ENCODE results near the gene ZFAND4.
"Not testable (repeated sequence)": the region's sequence is repeated elsewhere in the genome, so short reads cannot be mapped to it uniquely, and the experiment has no call there.

The ZFAND4 gene

DNA sequence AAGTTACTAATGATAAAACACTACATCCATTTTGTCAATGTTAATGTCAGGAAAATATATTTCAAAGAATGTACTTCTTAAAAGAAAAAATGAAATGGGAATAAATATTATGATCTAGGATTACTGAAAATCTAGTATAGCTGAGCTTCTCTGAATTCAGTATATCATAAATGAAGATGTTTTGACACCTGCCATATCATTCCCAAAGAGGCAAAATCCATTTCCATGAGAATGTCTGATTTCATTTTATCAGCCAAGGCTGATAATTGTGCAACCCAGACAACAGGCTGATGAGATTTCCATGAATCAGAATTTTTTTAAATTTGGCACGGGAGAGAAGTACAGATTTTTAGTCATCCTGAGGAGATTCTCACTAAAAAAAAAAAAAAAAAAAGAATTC lies 32.5 kb downstream of the ZFAND4 start:
- DNase-seq = no peak

DNA sequence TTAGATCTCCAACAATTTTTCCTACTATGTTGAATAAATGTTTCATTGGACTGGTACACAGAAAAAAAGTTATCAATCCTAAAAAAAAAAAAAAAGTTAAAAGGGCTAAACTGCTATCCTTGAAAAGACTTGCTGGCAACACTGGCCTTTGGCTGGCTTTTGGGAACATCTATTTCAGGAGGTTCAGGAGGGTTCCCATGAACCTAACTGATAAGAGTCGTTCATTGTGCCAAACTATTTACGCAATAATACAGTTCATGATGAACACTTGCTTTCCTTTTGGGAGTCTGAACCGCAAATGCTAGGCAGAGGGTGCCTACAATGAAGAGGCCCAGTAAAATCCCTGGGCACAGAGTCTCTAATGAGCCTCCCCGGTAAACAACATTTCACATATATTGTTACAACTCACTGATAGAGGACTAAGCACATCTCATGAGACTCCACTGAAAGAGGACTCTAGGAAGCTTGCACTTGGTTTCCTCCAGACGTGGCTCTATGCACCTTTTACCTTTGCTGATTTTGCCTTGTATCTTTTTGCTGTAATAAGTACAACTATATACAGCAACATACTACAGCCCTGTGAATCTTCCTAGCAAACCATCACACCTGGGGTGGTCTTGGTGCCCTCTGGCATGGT lies 45.0 kb downstream of the ZFAND4 start:
- no peak for DNase-seq

DNA sequence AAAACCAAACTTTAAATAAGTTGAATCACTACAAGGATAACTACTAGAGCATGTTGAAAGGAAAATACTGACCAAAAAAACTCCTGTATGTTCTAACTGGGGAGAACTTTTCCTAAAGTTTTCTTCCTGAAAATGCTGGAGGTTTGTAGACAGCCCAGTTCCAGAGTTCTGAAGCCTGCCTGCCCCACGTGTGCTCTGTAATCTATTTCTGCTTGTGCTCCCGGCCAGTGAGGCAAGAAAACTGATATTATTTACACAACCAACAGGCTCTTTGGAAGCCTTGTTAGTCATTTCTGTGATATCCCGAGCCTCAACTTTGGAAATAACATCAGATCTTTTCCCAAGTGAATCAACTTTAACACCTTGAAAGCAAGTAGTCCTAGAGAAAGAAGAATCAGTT lies 46.7 kb downstream of the ZFAND4 start:
- DNase-seq = no peak

GRCh38 chr10:45624724-45625123 lies 47.8 kb downstream of the ZFAND4 start:
- DNase-seq = no peak

DNA sequence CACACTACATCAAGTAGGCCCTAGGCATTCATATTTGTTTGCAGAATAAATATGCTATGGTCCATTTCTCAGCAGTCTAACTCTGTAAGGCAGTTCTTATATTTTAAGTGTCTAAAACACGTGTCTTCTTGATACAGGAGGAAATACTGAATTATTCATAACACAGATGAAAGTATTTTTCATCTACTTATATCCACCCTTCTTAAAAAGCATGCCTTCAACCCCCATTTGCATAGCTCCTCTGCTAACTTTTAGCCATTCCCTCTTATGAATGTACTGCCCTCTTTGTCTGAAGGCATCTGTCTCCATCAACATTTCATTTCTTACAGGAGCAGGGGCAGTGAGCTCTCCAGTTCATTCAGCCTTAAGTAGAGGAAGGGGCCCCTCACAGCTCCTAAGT lies 57.7 kb downstream of the ZFAND4 start:
- DNase-seq = no peak

DNA sequence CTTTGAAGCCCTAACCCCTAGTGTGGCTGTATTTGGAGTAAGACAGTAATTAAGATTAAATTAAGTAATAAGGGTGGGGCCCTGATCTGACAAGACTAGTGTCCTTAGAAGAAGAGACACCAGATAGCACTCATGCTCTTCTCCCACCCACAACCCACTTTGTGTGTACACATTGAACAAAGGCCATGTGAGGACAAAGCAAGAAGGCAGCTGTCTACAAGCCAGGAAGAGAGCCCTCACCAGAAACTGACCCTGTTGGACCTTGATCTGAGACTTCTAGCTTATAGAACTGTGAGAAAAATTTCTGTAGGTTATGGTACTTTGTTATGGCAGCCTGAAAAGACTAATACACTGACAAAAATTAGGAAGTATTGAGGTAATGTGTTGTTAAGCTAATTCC lies 59.8 kb downstream of the ZFAND4 start:
- no peak for DNase-seq

DNA sequence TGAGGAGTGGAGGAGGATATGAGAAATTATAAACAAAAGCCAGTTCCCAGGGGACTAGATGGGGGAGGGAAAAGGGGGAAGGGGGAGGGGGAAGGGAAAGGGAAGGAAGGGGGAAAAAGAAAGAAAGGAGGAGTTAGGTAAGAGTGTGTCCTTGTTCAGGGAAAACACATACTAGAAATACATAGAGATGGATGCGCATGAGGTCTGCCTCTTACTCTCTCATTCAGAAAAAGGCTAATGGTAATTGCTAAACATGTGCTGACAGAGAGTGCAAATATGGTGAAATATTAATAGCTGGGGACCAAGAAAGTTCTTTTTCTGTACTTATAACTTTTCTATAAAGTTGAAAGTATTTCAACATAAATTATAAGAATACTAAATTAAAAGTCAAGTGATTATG lies 64.5 kb downstream of the ZFAND4 start:
- DNase-seq = no peak

- DNase-seq = no peak
Observed at GRCh38 chr10:45607276-45607675, 65.3 kb downstream of the ZFAND4 start.

GRCh38 chr10:45602836-45603235 lies 69.7 kb downstream of the ZFAND4 start:
- DNase-seq = no peak

GRCh38 chr10:45602082-45602730 lies 70.4 kb downstream of the ZFAND4 start:
- no peak for DNase-seq

- not testable (repeated sequence) for DNase-seq
Observed at GRCh38 chr10:45601254-45601930, 71.2 kb downstream of the ZFAND4 start.

DNA sequence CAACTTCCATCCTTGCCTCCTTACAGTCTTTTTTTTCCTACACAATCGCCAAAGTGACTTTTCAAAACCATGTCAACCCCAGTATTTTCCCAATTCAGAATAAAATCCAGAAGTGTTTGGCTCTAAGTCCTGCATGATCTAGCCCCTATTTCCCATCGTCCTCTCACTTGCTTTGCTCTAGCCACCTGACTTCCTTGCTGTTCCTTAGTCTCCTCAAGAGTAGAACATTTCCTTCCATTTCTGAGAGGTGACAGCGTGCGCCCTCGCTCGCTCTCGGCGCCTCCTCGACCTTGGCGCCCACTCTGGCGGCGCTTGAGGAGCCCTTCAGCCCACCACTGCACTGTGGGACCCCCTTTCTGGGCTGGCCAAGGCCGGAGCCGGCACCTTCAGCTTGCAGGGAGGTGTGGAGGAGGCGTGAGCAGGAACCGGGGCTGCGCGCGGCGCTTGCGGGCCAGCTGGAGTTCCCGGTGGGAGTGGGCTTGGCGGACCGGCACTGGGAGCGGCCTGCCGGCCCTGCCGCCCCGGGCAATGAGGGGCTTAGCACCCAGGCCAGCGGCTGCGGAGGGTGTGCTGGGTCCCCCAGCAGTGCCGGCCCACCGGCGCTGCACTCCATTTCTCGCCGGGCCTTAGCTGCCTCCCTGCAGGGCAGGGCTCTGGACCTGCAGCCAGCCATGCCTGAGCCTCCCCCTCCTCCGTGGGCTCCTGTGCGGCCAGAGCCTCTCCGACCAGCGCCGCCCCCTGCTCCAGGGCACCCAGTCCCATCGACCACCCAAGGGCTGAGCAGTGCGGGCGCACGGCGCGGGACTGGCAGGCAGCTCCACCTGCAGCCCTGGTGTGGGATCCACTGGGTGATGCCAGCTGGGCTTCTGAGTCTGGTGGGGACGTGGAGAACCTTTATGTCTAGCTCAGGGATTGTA lies 72.0 kb downstream of the ZFAND4 start:
- DNase-seq = not testable (repeated sequence)

DNA sequence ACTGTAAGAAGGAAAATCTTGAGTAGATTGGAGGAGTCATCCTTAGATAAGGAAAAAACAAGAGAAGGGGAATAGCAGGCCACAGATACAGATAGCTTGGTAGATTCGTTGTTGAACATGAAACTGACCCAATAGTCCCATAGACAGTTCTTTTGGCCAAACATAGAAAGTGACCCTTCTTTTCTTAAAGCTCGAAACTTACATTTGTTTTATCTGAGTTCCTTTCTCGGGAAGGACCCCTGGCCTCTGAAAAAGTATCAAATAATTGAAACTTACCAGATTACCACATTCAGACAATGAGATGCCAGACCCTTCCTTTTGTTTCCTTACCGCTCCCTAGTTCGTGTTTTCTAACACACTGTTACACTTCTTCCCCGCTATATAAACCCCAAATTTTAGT lies 72.9 kb downstream of the ZFAND4 start:
- DNase-seq = no peak

DNA sequence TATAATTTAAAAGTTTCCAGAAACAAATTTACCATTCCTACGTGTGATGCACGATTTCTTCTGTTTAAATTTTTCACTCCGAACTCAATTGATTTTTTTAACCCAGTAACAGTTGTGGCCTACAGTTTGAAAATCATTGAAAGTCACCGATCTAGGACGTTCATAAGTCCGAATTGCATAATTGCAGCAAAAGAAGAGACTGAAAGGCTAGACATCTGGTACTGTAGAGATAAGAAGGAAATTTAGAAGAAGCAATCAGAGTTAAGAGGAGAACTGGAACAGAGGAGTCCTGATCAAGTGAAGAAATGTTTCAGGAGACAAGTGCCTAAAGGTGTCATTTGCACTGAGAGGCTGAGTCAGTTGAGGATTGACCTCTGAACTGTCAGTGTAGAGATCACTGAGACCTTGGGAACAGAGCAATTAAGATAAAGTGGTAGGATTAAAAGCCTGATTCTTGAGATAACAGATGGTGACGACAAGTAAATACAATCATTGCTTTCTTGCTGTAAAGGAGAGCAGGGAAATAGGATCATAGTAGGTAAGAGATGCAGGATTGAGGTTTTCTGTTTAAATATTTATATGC lies 73.5 kb downstream of the ZFAND4 start:
- DNase-seq = no peak

DNA sequence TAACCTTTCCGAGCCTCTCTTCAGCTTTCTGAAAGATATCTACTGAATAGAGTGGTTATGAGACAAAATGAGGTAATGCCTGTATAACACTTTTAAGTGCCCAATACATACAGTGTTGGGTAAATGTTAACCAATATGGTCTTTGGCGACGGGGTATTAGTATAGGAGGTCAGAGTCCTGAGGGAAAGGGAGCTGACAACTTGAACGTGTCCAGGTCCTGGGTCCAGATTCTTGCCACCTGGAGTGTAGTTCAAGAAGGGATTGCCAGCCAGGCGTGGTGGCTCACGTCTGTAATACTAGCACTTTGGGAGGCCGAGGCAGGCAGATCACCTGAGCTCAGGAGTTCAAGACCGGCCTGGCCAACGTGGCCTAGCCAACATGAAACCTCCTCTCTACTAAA lies 76.0 kb downstream of the ZFAND4 start:
- no peak for DNase-seq

GRCh38 chr10:45594276-45595157 lies 78.1 kb downstream of the ZFAND4 start:
- peak; percentile 71 for DNase-seq

DNA sequence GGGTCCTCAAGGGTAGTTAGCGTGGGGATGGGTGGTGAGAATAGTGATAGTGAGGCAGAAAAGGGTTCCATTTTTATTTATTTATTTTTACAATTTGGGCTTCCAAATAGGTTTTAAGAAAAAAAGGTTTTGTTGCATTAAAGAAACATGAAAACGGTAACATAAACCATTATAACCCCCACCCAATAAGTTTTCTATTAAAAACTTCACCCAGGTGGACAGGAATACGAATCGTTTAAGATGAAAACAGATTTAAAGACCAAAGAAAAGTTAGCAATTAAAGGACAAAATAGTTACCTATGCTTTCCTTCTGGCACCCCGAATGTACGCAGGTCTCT lies 78.7 kb downstream of the ZFAND4 start:
- no peak for DNase-seq

GRCh38 chr10:45592926-45593325 lies 79.6 kb downstream of the ZFAND4 start:
- DNase-seq = peak; percentile 22

DNA sequence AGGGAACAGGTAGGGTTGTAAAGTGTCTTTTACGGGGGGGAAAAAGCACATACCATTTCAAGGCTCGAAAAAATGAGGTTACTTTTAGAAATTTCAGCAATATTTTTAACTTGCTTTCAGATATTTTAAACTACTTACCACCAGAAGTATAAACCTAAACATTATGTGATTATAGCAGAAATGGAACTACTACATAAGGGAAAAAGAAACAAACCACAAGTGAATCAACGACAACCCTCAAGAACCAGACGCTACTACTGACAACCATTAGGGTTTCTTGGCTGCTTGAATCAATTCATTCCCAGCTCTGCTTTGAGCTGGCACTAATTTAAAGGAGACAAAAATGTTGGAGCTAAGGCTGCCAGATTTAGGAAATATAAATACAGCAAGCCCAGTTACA lies 80.1 kb downstream of the ZFAND4 start:
- DNase-seq = no peak

- no peak for DNase-seq
Observed at GRCh38 chr10:45591280-45591679, 81.3 kb downstream of the ZFAND4 start.

DNA sequence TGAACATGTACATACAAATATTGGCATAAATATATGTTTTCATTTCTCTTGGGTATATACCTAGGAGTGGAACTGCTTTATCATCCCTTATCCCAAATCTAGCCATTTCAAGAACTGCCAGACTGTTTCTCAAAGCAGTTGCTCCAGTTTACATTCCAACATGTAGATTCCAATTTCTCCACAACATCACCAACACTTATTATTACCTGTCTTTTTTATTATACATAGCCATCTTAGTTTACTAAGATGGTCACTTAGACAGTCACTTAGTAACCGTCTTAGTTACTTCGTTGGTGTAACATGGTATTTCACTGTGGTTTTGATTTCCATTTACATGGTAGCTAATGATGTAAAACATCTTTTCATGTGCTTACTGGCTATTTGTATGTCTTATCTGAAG lies 82.7 kb downstream of the ZFAND4 start:
- DNase-seq = no peak

DNA sequence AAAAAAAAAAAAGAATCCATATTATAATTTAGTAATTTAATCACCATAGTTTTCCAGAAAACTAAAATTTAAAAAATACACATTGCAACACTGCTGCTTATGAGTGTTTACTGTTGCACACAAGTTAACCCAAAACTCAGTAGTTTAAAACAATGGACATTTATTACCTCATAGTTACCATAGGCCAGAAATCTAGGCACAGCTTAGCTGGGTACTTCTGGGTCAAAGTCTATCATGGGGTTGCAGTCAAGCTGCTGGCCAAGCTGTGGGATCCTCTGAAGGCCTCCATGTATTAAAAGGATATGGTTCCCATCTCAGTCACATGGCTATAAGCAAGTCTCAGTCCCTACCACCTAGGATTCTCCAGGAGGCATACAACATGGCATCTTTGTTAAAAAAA lies 83.6 kb downstream of the ZFAND4 start:
- DNase-seq = no peak

All from GF-D8 (cell line).